ENCODE results near the gene CNEP1R1.

Gene CNEP1R1

GRCh38 chr16:50024684-50025536, at the start of gene CNEP1R1:
Gene CNEP1R1 (plus strand): TSS chr16:50025225. CDS start chr16:50025316, 91 bp downstream.
- Mint-ChIP-seq H3K4me3 (peak within 1 kb of the TSS; percentile 88), H3K36me3 (peaks cover 39% of the 10 kb centered on the region), H3K9me3 (no peaks in the 10 kb centered on the region), H3K4me1 (peaks cover 10% of the 10 kb centered on the region), H3K27ac (peak within 1 kb of the TSS; percentile 90)
- DNase-seq (ENCODE audit: low spot score in 2 of 2) (peak; percentile 87 to 94), ATAC-seq (peak; percentile 100)

GRCh38 chr16:49977427-49977826, 47.6 kb upstream of the CNEP1R1 start:
- no peak for ATAC-seq
- H3K27ac Mint-ChIP-seq, result no peak overlapping the region
- DNase-seq (ENCODE audit: low spot score in 2 of 2), result no peak
- H3K9me3 Mint-ChIP-seq, result peaks cover 3% of the 10 kb centered on the region
- H3K36me3 Mint-ChIP-seq, result no peaks in the 10 kb centered on the region
- no peaks in the 10 kb centered on the region for H3K4me1 Mint-ChIP-seq
- no peak overlapping the region for H3K4me3 Mint-ChIP-seq

GRCh38 chr16:49978569-49979326, 46.3 kb upstream of the CNEP1R1 start:
- no peak overlapping the region for H3K27ac Mint-ChIP-seq
- H3K9me3 Mint-ChIP-seq, result peaks cover 3% of the 10 kb centered on the region
- no peaks in the 10 kb centered on the region for H3K4me1 Mint-ChIP-seq
- no peak for DNase-seq (ENCODE audit: low spot score in 2 of 2)
- H3K36me3 Mint-ChIP-seq, result no peaks in the 10 kb centered on the region
- no peak overlapping the region for H3K4me3 Mint-ChIP-seq
- no peak for ATAC-seq

- no peak overlapping the region for H3K4me3 Mint-ChIP-seq
- DNase-seq (ENCODE audit: low spot score in 2 of 2) (no peak), ATAC-seq (no peak)
- peaks cover 3% of the 10 kb centered on the region for H3K9me3 Mint-ChIP-seq
- H3K36me3 Mint-ChIP-seq, result no peaks in the 10 kb centered on the region
- H3K4me1 Mint-ChIP-seq, result no peaks in the 10 kb centered on the region
- no peak overlapping the region for H3K27ac Mint-ChIP-seq
Measured at GRCh38 chr16:49980166-49980565, 44.9 kb upstream of the CNEP1R1 start.

- ATAC-seq (no peak), DNase-seq (ENCODE audit: low spot score in 2 of 2) (no peak)
- Mint-ChIP-seq H3K36me3 (no peaks in the 10 kb centered on the region), H3K4me3 (no peak overlapping the region), H3K9me3 (no peaks in the 10 kb centered on the region), H3K27ac (no peak overlapping the region), H3K4me1 (peaks cover 14% of the 10 kb centered on the region)
Measured at GRCh38 chr16:49986351-49987124, 38.5 kb upstream of the CNEP1R1 start.

GRCh38 chr16:49987381-49987780, 37.6 kb upstream of the CNEP1R1 start:
- no peak overlapping the region for H3K27ac Mint-ChIP-seq
- no peak overlapping the region for H3K4me3 Mint-ChIP-seq
- peak; percentile 85 for ATAC-seq
- DNase-seq (ENCODE audit: low spot score in 2 of 2), result no peak
- no peaks in the 10 kb centered on the region for H3K9me3 Mint-ChIP-seq
- no peaks in the 10 kb centered on the region for H3K36me3 Mint-ChIP-seq
- peaks cover 14% of the 10 kb centered on the region for H3K4me1 Mint-ChIP-seq

- Mint-ChIP-seq H3K9me3 (no peaks in the 10 kb centered on the region), H3K27ac (no peak overlapping the region), H3K4me1 (peaks cover 7% of the 10 kb centered on the region), H3K4me3 (no peak overlapping the region), H3K36me3 (no peaks in the 10 kb centered on the region)
- ATAC-seq, result no peak
- no peak for DNase-seq (ENCODE audit: low spot score in 2 of 2)
Measured at GRCh38 chr16:49992825-49993224, 32.2 kb upstream of the CNEP1R1 start.

- Mint-ChIP-seq H3K36me3 (no peaks in the 10 kb centered on the region), H3K4me1 (no peaks in the 10 kb centered on the region), H3K9me3 (no peaks in the 10 kb centered on the region), H3K27ac (no peak overlapping the region), H3K4me3 (no peak overlapping the region)
- DNase-seq (ENCODE audit: low spot score in 2 of 2), result no peak
- peak; percentile 94 for ATAC-seq
Measured at GRCh38 chr16:49993579-49993978, 31.4 kb upstream of the CNEP1R1 start.

- no peak overlapping the region for H3K4me3 Mint-ChIP-seq
- no peaks in the 10 kb centered on the region for H3K36me3 Mint-ChIP-seq
- no peak overlapping the region for H3K27ac Mint-ChIP-seq
- H3K4me1 Mint-ChIP-seq, result no peaks in the 10 kb centered on the region
- ATAC-seq, result no peak
- H3K9me3 Mint-ChIP-seq, result no peaks in the 10 kb centered on the region
- DNase-seq (ENCODE audit: low spot score in 2 of 2), result no peak
Measured at GRCh38 chr16:49994006-49994405, 31.0 kb upstream of the CNEP1R1 start.

- Mint-ChIP-seq H3K36me3 (no peaks in the 10 kb centered on the region), H3K4me1 (no peaks in the 10 kb centered on the region), H3K9me3 (no peaks in the 10 kb centered on the region), H3K27ac (no peak overlapping the region), H3K4me3 (no peak overlapping the region)
- no peak for ATAC-seq
- DNase-seq (ENCODE audit: low spot score in 2 of 2), result no peak
Measured at GRCh38 chr16:49995720-49996119, 29.3 kb upstream of the CNEP1R1 start.

- Mint-ChIP-seq H3K36me3 (no peaks in the 10 kb centered on the region), H3K4me1 (no peaks in the 10 kb centered on the region), H3K27ac (no peak overlapping the region), H3K4me3 (no peak overlapping the region), H3K9me3 (no peaks in the 10 kb centered on the region)
- DNase-seq (ENCODE audit: low spot score in 2 of 2) (no peak), ATAC-seq (no peak)
Measured at GRCh38 chr16:49997721-49998251, 27.2 kb upstream of the CNEP1R1 start.

- Mint-ChIP-seq H3K27ac (no peak overlapping the region), H3K4me3 (no peak overlapping the region), H3K4me1 (no peaks in the 10 kb centered on the region), H3K9me3 (no peaks in the 10 kb centered on the region), H3K36me3 (no peaks in the 10 kb centered on the region)
- ATAC-seq (no peak), DNase-seq (ENCODE audit: low spot score in 2 of 2) (no peak)
Measured at GRCh38 chr16:49998991-49999390, 26.0 kb upstream of the CNEP1R1 start.

- Mint-ChIP-seq H3K4me1 (no peaks in the 10 kb centered on the region), H3K27ac (no peak overlapping the region), H3K4me3 (no peak overlapping the region), H3K36me3 (no peaks in the 10 kb centered on the region), H3K9me3 (no peaks in the 10 kb centered on the region)
- DNase-seq (ENCODE audit: low spot score in 2 of 2), result no peak
- ATAC-seq, result no peak
Measured at GRCh38 chr16:50001144-50001543, 23.9 kb upstream of the CNEP1R1 start.

GRCh38 chr16:50002190-50002589, 22.8 kb upstream of the CNEP1R1 start:
- DNase-seq (ENCODE audit: low spot score in 2 of 2) (no peak), ATAC-seq (no peak)
- no peaks in the 10 kb centered on the region for H3K9me3 Mint-ChIP-seq
- H3K36me3 Mint-ChIP-seq, result no peaks in the 10 kb centered on the region
- H3K4me1 Mint-ChIP-seq, result no peaks in the 10 kb centered on the region
- no peak overlapping the region for H3K4me3 Mint-ChIP-seq
- H3K27ac Mint-ChIP-seq, result no peak overlapping the region

- no peak for DNase-seq (ENCODE audit: low spot score in 2 of 2)
- Mint-ChIP-seq H3K4me1 (no peaks in the 10 kb centered on the region), H3K36me3 (no peaks in the 10 kb centered on the region), H3K4me3 (no peak overlapping the region), H3K27ac (no peak overlapping the region), H3K9me3 (no peaks in the 10 kb centered on the region)
- no peak for ATAC-seq
Measured at GRCh38 chr16:50004239-50004638, 20.8 kb upstream of the CNEP1R1 start.

All from stimulated activated effector memory CD8-positive, alpha-beta T cell treated with anti-CD3 and anti-CD28 coated beads, Interleukin-12 subunit alpha, Interleukin-12 subunit beta, amount 100 ng/mL, for 72 hours (primary cell).